GM21423 (cell line): ENCODE measurements around the gene NKAIN2.
"Not testable (repeated sequence)": the region's sequence is repeated elsewhere in the genome, so short reads cannot be mapped to it uniquely, and the experiment has no call there.

ENCODE experiments used
- ATAC-seq: cut with Tn5 transposase; IDR thresholded peaks from one replicate; pipeline ENCODE4 v1.9.1; 2021; ENCODE audit warnings: mild to moderate bottlenecking, moderate library complexity; ENCODE audit not compliant: unreplicated experiment

Gene NKAIN2

DNA sequence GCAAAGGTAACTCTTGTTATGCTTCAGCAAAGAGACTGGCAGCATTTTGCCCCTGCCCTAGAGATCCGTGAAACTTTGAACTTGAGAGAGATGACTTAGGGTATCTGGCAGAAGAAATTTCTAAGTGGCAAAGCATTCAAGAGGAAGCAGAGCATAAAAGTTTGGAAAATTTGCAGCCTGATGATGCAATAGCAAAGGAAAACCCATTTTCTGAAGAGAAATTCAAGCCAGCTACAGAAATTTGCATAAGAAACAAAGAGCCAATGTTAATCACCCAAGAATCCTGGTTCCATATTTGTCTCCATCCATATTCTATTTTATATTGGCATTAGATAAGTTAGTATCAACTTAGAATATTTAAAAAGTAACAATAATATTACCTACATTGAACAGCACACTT, 934.1 kb downstream of the NKAIN2 start:
- not testable (repeated sequence) for ATAC-seq

DNA sequence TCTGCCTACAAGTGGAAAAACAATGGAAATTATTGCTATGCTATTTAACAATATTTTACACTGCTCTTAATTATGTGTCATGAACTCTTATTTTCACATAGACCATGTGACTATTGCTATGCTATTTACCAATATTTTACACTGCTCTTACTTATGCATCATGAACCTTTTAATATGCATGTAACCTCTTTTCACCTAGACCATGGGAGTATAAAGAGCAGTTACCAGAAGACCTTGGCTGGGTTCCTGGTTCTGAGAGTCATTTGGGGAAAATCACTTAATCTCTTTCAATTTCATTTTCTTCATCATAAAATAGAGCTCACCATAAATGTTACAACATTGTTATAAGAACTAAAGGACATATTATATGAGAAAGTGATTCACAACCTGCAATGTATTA, 934.8 kb downstream of the NKAIN2 start:
- no peak for ATAC-seq

DNA sequence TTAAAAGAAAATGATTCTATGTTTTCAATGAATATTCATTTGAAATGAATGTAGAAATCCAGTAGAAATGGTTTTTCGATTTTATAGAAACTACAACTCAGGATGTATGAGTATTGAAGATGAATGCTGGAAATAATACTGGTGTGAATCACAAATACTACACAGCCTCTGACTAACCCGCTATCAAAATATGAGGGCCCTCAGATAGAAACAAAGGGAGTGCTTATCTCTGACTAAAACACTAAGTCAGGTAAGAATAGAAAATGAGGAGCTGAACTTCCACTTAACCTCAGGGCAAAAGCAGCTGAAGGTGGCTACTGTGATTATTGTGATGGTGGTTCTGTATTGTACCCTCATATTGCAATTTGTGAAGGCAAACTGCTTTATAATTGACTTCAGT, 937.7 kb downstream of the NKAIN2 start:
- no peak for ATAC-seq

DNA sequence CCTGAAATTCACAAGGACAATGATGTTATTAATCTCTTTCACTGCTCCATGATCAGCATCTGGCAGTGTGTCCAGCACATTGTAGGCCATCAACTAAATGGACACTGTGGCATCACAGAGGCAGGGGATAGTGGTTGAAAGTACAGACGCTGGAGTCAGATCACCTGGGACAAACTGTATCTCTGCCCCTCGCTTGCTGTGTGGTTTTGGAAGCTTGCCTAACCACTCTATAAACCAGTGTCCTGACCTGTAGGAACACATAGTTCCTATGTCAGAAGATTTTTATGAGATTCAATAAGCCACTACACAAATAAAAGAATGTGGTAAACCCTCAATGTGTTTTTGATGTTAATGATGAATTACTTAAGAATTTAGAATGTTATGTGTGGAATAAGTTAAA, 939.3 kb downstream of the NKAIN2 start:
- no peak for ATAC-seq

DNA sequence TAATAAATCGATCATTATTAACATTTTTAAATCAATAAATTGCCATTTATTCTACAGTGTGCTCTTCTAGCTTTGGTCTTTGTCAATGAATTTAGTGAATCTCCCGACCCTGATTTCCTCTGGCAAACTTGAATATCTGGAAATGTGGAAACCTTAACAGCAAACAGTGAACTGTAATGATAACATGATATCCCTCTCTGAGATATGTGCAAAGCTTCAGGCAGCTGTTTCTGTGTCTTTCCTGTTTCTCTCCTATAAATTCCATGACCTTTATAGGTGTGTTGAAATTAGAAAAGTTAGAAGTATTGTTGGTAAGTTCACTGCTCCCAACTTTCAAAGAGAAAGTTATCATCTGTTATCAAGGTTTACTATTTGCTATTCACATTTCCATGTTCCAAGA, 939.8 kb downstream of the NKAIN2 start:
- ATAC-seq, result no peak

DNA sequence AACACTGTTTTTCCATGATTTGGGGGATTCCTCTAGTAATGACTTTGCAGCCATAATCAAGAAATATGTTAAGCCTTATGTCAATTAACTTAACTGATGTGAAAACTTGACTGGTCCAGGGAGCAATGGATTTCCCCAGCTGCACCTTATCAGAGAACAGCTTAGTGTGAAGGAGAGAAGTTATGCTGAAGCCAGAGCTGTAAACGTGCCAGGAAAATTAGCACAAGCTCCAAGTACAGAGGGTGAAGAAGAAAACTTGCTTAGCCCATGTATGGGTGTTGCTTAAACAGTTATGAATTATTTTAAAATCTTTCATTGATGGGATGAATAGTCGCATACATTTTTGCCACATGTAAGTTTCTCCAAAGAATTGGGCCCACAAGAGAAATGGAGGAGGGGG, 943.7 kb downstream of the NKAIN2 start:
- no peak for ATAC-seq

DNA sequence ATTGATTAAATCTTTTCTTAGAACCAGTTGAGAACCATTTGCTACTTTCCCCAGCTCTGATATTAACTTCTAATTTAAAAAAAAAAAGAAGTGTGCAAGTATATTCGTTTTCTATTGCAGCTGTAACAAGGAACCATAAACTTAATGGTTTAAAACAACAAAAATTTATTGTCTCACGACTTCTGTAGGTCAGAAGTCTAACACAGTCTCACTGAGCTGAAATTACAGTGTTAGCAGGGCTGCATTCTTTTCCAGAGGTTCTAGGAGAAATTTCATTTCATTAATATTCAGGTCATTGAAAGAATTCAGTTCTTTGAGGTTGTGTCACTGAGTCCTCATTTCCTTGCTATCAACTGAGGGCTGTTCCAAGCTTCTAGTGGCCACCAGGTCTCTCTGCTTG, 945.1 kb downstream of the NKAIN2 start:
- no peak for ATAC-seq

DNA sequence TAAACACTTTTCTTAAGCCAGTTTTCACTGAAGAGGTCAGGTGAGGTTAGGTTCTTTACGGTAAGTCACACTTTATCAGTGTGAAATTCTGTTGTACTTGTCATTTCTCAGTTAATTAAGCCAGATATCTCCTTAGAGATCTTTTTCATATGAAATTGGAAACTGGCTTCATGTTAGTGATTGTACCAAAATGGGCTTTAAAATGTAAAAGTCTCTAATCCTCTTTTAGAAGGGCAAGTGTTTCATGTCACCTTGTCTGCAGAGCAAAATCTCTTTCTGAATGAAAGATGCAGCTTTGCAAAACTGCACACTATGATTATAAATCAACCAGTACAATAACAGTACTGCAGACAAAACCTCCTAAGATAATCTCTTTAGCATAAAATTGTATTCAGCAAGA, 949.3 kb downstream of the NKAIN2 start:
- no peak for ATAC-seq

DNA sequence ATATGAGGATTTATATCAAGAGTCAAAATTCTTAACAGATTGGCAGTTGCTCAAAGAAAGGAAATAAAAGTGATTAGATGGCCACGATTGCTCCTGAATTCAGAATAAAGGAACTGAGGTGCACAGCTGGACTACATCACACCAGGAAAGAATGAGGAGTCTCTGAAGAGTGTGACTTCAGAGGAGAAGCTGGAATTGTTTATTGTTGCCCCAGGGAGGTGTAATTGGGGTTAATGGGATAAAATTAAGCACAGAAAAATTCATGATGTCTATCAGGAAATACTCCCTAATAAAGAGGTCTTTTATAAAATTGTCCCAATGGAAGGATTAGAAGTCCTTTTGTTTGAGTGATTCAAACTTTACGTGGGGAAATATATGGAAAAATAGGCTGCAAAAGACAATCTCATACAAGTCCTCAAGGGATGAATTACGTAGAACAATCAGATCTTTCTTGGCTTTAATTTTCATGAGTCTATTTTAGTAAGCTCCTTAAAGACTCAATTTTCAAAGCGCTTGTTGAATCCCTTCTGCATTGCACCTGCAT, 950.0 kb downstream of the NKAIN2 start:
- ATAC-seq, result no peak

DNA sequence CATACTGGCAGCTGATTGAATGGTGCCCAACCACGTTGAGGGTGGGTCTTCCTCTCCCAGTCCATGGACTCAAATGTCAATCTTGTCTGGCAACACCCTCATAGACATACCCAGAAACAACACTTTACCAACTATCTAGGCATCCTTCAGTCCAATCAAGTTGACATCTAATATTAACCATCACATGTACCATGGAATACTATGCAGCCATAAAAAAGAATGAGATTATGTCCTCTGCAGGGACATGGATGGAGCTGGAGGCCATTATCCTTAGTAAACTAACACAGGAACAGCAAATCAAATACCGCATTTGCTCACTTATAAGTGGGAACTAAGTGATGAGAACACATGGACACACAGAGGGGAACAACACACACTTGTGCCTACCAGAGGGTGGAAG, 951.7 kb downstream of the NKAIN2 start:
- ATAC-seq, result no peak

DNA sequence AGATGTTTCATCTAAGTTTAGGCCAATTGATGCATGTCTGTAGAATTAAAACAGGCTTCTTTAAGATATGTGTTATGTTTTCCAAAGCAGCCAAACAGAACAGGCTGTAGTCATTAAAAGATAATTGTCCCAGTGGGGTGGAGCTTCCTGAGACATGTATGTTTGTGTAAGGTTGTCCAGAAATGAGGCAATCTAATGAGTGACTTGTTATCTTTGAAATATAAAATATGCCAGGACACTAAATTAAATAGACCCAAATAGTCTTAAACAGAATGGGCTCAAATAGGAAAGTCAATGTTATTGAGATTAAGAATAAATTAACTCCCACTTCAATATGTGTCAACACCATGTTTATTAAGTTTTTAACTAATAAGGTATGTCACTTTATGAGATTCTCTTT, 953.9 kb downstream of the NKAIN2 start:
- ATAC-seq, result no peak

DNA sequence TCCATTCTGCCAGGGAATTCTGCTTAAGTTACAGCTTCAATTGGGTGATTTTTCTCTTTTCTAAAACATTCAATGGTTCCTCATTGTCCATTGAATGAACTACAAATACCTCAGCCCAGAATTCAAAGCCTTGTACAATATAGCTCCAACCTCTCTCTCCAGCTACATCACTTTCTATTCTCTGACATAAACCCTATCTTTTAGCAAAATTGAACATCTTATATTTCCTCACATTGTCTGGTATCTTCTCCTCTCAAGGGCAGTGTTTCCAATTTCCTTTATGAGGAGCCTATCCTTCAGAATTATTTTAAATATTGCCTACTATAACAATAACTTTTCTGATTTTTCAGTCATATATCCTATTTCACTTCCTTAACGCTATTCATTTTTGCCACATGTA, 955.0 kb downstream of the NKAIN2 start:
- ATAC-seq, result no peak

DNA sequence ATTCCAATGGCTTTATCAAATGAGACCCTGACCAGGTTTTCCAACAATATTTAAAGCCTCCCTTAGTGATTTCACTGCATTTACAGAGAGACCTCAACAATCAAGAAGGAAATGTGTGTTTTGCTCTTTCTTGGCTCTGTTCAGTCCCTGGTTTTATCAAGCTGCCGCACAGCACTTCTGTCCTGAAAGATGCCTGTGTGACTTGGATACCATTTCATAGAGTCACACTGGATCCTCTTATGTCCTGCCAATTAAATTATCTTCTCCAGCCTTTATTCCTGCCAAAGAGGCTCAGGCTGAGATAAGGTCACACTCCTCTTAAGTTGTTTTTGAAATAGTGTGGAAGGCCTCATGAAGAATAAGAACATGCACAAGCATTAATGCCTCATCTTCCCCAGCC, 961.6 kb downstream of the NKAIN2 start:
- ATAC-seq, result no peak

DNA sequence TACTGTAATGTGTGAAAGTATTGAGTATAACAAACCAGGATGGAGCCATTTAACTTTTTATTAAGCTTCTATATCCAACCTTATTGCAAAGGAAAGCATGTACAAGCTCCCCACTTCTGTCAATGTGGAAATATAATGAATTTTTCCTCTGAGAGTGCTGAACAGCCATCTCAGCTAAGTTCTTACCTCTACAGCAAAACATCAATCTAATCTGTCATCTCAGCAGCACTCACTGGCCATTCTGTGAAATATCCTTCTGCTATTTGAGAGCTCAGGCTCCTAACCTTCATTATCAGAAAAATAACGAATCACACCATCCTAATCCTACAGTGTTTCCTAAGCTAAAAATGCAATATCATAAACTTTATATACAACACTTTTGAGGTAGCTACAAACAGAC, 964.6 kb downstream of the NKAIN2 start:
- ATAC-seq, result no peak

DNA sequence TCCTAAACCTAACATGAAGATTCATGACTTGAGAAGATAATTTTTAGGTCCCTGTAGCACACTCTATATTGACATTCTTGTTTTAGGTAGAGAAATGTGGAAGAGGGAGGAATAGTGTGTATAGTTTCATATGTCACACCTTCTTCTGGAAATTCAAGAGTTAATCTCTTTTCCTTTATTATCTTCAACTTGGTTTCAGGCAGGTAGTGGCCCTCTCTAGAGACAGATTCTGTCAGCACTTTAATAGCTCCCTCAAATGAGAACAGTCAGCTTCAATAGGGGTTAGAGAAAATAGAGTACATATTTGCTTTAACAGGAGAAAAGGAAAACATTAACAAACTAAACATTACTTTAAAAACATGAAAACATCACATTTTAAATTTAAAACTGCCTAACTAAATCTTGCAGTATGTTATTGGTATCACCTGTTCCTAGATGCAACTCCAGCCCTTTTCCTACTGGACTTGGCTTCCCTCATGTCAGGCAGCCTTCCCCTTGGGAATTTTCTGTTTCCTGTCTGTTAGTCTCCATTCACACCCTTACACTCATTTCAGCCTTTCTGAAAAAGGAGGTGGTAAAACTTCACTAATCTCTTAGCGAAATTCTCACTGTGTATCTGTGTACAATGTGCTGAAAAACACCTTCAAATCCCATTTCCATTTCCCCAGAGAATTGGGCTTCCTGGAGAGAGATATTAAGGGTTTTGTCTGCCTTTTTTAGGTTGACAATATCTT, 966.3 kb downstream of the NKAIN2 start:
- no peak for ATAC-seq

DNA sequence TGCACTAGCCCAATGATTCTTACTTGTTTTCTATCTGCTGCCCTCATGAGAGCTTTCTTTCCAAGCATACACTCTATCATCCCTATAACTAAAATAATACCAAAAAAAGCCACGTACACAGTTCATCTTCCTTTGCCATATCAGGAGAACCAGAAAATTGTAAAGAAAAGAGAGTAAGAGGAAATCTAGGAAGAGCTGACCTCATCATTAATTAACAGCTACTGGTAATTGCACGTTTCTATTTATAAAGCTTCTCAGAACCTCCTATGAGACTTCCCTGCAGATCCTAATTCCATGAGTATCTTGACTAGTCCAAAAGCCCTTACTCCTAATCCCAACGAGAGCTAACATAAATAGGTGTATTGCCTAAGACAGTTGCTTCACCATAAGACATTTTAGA, 967.1 kb downstream of the NKAIN2 start:
- ATAC-seq, result no peak

DNA sequence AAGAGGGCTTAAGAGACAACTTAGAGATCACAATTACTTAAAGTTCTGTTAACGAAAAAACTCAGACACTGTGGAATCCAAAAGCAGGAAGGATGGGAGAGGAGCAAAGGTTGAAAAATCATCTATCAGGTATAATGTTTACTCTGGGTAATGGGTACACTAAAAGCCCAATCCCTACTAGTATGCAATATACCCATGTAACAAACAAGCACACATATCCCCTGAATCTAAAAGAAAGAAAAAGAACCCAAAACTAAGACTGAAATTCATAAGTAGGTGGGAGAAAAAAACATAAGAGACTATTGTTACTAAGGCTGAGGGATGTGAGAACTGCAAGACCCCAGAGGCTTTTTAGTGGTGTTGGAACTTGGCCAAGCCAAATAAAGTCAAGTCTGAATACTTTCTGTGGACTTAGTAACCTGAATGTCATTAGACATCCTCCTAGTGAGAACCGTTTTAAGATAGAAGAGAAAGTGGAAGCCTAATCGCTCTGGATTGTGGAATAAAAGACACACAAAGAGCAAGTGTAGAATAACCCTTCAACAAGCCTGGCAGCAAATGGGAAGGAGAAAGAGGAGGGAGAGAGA, 969.2 kb downstream of the NKAIN2 start:
- ATAC-seq, result no peak

DNA sequence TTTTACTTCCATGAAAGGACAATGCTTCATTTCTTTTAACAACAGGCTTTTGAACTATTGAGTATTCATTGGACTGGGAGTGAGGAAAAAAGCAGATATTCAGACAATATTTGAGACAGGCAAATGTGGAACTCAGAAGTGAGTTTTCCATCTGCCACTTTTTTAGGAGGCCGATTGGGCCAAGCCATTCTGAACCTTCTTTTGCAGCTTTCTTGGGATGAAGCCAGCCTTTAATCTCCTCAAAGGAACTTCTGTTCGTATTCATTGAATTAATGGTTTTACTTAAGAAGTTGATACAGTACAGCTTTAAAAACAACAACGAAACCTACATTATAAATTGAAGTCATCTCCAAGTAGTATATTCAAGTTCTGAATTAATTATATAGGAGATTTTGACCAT, 971.5 kb downstream of the NKAIN2 start:
- ATAC-seq, result no peak

DNA sequence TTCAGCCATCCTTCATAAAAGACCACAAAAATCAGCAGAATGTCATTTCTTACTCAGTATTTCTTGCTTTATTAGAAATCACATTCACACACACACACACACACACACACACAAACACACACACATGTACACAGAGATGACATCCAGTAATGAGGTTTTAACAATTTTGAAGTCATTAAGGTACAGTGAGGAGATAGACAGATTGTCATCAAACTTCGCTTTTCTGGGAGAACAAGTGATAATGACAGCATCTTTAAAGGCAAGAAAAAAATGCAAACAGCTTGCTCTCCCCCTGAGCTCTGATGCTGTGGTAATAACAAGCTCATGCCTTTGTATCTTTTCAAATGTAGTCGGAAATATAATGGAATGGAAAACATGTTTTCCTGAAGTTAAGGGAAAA, 974.2 kb downstream of the NKAIN2 start:
- no peak for ATAC-seq

DNA sequence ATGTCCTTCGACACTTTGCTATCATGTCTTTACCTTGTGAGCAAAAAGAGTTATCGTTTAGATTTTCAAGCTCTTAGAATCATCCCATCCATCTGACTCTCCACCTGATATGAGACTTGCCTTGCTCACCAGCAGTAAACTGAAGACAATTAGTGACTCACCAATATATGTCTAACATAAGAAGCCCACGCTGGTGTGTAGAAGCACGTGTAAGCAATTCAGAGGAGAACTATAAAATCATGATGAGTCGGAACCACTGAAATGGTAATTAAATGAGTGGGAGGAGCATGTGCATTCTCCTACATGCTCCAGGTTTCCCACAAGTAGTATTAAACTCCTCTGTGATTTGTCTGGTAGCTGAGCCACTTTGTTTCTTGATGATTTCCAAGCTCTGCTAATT, 977.0 kb downstream of the NKAIN2 start:
- no peak for ATAC-seq

DNA sequence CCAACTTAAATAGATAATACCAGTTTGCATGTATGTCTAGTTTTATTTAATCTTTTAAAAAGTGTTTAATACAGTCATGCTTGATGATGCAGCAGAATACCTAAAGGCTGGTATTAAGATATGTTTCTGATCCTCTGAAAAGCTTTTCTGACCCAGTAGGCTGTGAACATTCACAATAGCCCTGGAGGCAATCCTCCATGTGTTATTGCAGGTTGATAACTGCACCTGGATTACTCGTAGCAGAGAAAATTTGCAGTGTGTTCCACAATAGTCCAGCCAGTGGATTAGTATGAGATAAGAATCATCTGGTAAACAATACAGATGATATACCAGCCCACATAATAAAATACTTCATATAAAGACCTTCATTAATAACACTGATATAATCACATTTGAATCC, 979.7 kb downstream of the NKAIN2 start:
- no peak for ATAC-seq

DNA sequence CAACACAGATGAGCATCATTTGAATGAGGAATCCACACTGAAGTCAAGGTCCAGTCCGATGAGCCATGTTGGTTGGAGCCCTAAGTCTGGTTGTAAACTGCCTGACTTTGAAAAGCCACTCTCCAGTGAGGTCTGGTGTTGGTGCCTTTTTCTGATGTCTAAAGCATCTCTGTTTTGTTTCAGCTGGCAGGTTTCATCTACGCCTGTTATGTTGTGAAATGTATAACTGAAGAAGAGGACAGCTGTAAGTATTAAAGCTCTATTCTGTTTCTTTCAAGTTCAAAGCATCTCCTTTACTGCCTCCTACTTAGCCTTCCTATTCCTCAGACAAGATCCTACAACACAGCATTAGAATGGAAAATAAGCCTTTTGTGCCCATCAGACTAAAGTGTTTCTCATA, 987.5 kb downstream of the NKAIN2 start:
- ATAC-seq, result no peak

DNA sequence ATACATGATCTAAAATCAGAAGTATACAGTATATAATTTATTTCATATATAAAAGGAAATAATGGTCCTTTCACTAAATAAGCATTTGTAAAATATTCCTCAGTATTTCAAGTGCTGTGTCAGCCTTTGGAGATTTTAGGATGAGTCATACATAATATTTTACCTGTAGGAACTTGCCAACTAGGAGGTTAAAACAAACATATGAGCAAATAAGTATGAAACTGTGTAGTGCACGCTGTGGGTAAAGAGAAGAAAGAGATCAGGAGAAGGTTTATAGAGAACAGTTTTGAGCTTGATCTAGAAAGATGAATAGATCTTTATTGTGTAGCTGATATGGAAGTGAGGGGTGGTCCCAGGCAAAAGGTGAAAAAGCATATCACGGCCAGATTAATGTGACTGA, 988.7 kb downstream of the NKAIN2 start:
- ATAC-seq, result no peak
